K562 (cell line): ENCODE results near the gene LYPD5. TPM values are rescaled to one million over a fixed set of nuclear protein-coding genes. Genes with fewer than 3 reads are reported as not detected.

Source experiments
- BDP1 ChIP-seq: IDR thresholded peaks from 3 replicates; pipeline ENCODE4 v1.6.1; 2011; ENCODE audit not compliant: insufficient read length, insufficient read depth
- DACH1 ChIP-seq: fragments of 450-650 bp; IDR thresholded peaks from 2 replicates; pipeline ENCODE4 v1.6.1; 2018; ENCODE audit not compliant: partially characterized antibody
- DMBX1 ChIP-seq: fragments of 250-450 bp; sonication (Bioruptor Pico); IDR thresholded peaks from 2 replicates; pipeline ENCODE4 v1.8.0; 2022; ENCODE audit warnings: inconsistent platforms, mild to moderate bottlenecking, moderate library complexity, borderline replicate concordance
- E2F6 ChIP-seq, 2 experiments: IDR thresholded peaks; 2 replicates each; pipeline ENCODE4 v1.6.1; 2011; ENCODE audit warnings: borderline replicate concordance in 1 of 2, control low read depth in 1 of 2, low read depth in 1 of 2, low read length in 1 of 2, mild to moderate bottlenecking in 1 of 2, mixed read lengths in 1 of 2, moderate library complexity in 1 of 2; ENCODE audit not compliant: insufficient read depth in 1 of 2, insufficient read length in 1 of 2, poor library complexity in 1 of 2, severe bottlenecking in 1 of 2; ENCODE audit errors: extremely low read depth in 1 of 2
- ETV1 ChIP-seq: fragments of 450-650 bp; conservative IDR thresholded peaks from 2 replicates; pipeline ENCODE4 v1.6.1; 2016; ENCODE audit warnings: missing genetic modification characterization, control low read depth, low read depth, missing compliant biosample characterization
- ETV5 ChIP-seq: sonication (generic); formaldehyde crosslinking; IDR thresholded peaks from 2 replicates; pipeline ENCODE4 v1.4.0; 2020; ENCODE audit warnings: low read depth, mild to moderate bottlenecking, missing genetic modification reagents
- HDAC6 ChIP-seq: IDR thresholded peaks from 2 replicates; pipeline ENCODE4 v1.6.1; 2012; ENCODE audit warnings: low read depth, mild to moderate bottlenecking, control low read depth, inconsistent platforms, low read length, moderate library complexity
- MBD1 ChIP-seq: fragments of 250-450 bp; sonication (Bioruptor Pico); IDR thresholded peaks from 2 replicates; pipeline ENCODE4 v1.8.0; 2022; ENCODE audit warnings: inconsistent platforms
- MCM3 ChIP-seq: fragments of 450-650 bp; IDR thresholded peaks from 2 replicates; pipeline ENCODE4 v1.6.1; 2016
- MYC ChIP-seq, 2 experiments: fragments of 250-450 bp in 1 of 2; sonication (Bioruptor Pico) in 1 of 2; IDR thresholded peaks; 2 replicates each; pipeline versions ENCODE4 v1.5.1 to v1.6.1; 2012 to 2021; ENCODE audit warnings: low read depth in 2 of 2, borderline replicate concordance in 1 of 2, improper control_type of control experiment in 1 of 2, low read length in 1 of 2, mild to moderate bottlenecking in 1 of 2, moderate library complexity in 1 of 2
- NELFE ChIP-seq: IDR thresholded peaks from 2 replicates; pipeline ENCODE4 v1.6.1; 2011; ENCODE audit warnings: mild to moderate bottlenecking; ENCODE audit not compliant: insufficient read depth, insufficient read length
- PCBP2 ChIP-seq: fragments of 200-400 bp; formaldehyde crosslinking; IDR thresholded peaks from 2 replicates; pipeline ENCODE4 v1.6.1; 2018; ENCODE audit warnings: low read length, low read depth, mild to moderate bottlenecking, moderate library complexity; ENCODE audit not compliant: poor library complexity, severe bottlenecking
- POLR2AphosphoS2 ChIP-seq: IDR thresholded peaks from 2 replicates; pipeline ENCODE4 v1.6.1; 2012; ENCODE audit warnings: low read length, improper control_type of control experiment
- TAF1 ChIP-seq: IDR thresholded peaks from 2 replicates; pipeline ENCODE4 v1.6.1; 2011; ENCODE audit warnings: mild to moderate bottlenecking, low read length, moderate library complexity; ENCODE audit not compliant: insufficient read depth, control insufficient read depth, severe bottlenecking; ENCODE audit errors: extremely low read depth
- TCF3 ChIP-seq: sonication (generic); formaldehyde crosslinking; IDR thresholded peaks from 2 replicates; pipeline ENCODE4 v1.4.0; 2020; ENCODE audit warnings: mild to moderate bottlenecking, missing genetic modification reagents
- TCFL5 ChIP-seq: fragments of 250-450 bp; sonication (Bioruptor Pico); conservative IDR thresholded peaks from 2 replicates; pipeline ENCODE4 v1.6.1; 2021; ENCODE audit warnings: mild to moderate bottlenecking, moderate library complexity, matching md5 sums
- ZBTB7A ChIP-seq: IDR thresholded peaks from 2 replicates; pipeline ENCODE4 v1.6.1; 2011; ENCODE audit warnings: low read depth, mild to moderate bottlenecking, low read length, moderate library complexity, borderline replicate concordance; ENCODE audit not compliant: control insufficient read depth
- ZFP1 ChIP-seq: fragments of 450-650 bp; formaldehyde crosslinking; IDR thresholded peaks from 2 replicates; pipeline ENCODE4 v1.4.0; 2020; ENCODE audit warnings: mild to moderate bottlenecking, mixed read lengths
- ZNF184 ChIP-seq: sonication (generic); formaldehyde crosslinking; IDR thresholded peaks from 2 replicates; pipeline ENCODE4 v1.5.0; 2020; ENCODE audit warnings: missing genetic modification reagents
- ZNF263 ChIP-seq: sonication (generic); formaldehyde crosslinking; IDR thresholded peaks from 2 replicates; pipeline ENCODE4 v1.8.0; 2022; ENCODE audit warnings: mild to moderate bottlenecking, missing genetic modification reagents, borderline replicate concordance
- ZNF436 ChIP-seq: fragments of 250-450, 450-650 bp; sonication (Bioruptor Pico); formaldehyde crosslinking; IDR thresholded peaks from 2 replicates; pipeline ENCODE4 v1.7.0; 2020; ENCODE audit warnings: mild to moderate bottlenecking
- ZNF507 ChIP-seq: conservative IDR thresholded peaks from 2 replicates; pipeline ENCODE4 v1.6.1; 2017; ENCODE audit warnings: missing genetic modification characterization, missing compliant biosample characterization
- ZNF77 ChIP-seq: fragments of 250-450 bp; sonication (Bioruptor Pico); IDR thresholded peaks from 2 replicates; pipeline ENCODE4 v1.5.0; 2020
- polyA plus RNA-seq, 8 experiments: library from polyadenylated mRNA; depleted of rRNA in 4 of 8; stranded (reverse) in 5 of 8; unstranded in 3 of 8; fragments of >200 nt; fragmentation: Nextera tagmentation in 2 of 8; fragmentation: Illumina TruSeq in 1 of 8; extraction: Ambion mirVana in 2 of 8; extraction: Trizol in 1 of 8; gene quantifications; 2 replicates each; pipeline versions ENCODE4 v1.2.1 to v1.2.3, GENCODE V29; 2011 to 2014; ENCODE audit warnings: inconsistent platforms in 1 of 8, missing spikeins in 1 of 8
- total RNA-seq, 7 experiments: library from RNA; depleted of rRNA in 6 of 7; stranded (reverse); fragments of >200 nt in 6 of 7; fragmentation: Illumina TruSeq in 2 of 7; extraction: Trizol in 2 of 7; gene quantifications; 2 replicates each; pipeline versions ENCODE4 v1.2.1 to v1.2.3, GENCODE V29; 2011 to 2021; ENCODE audit warnings: low replicate concordance in 1 of 7
- TF ChIP-seq, protein P1 (sequence below): sonication (generic); formaldehyde crosslinking; IDR thresholded peaks from 2 replicates; pipeline ENCODE4 v1.8.1; 2022; ENCODE audit warnings: missing genetic modification reagents

Gene LYPD5
- total and polyA plus RNA-seq, 9 of the 15 experiments (the other 6 are each of a cell fraction or from before 2014, with no cell fraction given) = 0.03 to 0.22 (median 0.10) TPM; not detected in 3

- TF ChIP-seq E2F6 (IDR thresholded peaks at IDR 0.05; ENCODE audit: borderline replicate concordance in 1 of 2, extremely low read depth in 1 of 2, insufficient read depth in 1 of 2, insufficient read length in 1 of 2, low read depth in 1 of 2, low read length in 1 of 2, poor library complexity in 1 of 2, severe bottlenecking in 1 of 2) (peak in 1 of 2 experiments; percentile 64), ZNF436 (CRISPR knock-in tag) (no peak), ETV5 (CRISPR knock-in tag) (0 out of 2 replicates have a peak, but pooled peaks have one; percentile 11), ZNF263 (no peak), DACH1 (no peak), TCF3 (CRISPR knock-in tag) (no peak), TCFL5 (CRISPR knock-in tag) (no peak), ZBTB7A (no peak), NELFE (no peak), MCM3 (no peak), POLR2AphosphoS2 (no peak), MYC (IDR thresholded peaks at IDR 0.05; ENCODE audit: low read depth, low read length) (peak; percentile 67), MYC (CRISPR knock-in tag; IDR thresholded peaks at IDR 0.05; ENCODE audit: borderline replicate concordance, low read depth) (no peak), ZNF507 (tag) (no peak), ETV1 (tag) (peak; percentile 43), MBD1 (no peak), DMBX1 (no peak; the same call in 1 of the 2 replicates), PCBP2 (no peak), ZNF184 (CRISPR knock-in tag) (no peak), ZNF77 (CRISPR knock-in tag) (no peak), ZFP1 (CRISPR knock-in tag) (no peak), TAF1 (peak; percentile 41), HDAC6 (no peak), BDP1 (no peak)
- TF ChIP-seq, protein P1, sequence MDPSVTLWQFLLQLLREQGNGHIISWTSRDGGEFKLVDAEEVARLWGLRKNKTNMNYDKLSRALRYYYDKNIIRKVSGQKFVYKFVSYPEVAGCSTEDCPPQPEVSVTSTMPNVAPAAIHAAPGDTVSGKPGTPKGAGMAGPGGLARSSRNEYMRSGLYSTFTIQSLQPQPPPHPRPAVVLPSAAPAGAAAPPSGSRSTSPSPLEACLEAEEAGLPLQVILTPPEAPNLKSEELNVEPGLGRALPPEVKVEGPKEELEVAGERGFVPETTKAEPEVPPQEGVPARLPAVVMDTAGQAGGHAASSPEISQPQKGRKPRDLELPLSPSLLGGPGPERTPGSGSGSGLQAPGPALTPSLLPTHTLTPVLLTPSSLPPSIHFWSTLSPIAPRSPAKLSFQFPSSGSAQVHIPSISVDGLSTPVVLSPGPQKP = no peak
Measured at GRCh38 chr19:43826787-43827754, 24.8 kb upstream of the LYPD5 start, which contains the start of gene ZNF283 (continued).
